Measurements from ENCODE around the gene FOXO6.

Gene FOXO6

GRCh38 chr1:41360786-41361494, at the start of gene FOXO6:
Gene FOXO6, plus strand, starts transcription at chr1:41361434.
- DNase-seq, result peak; percentile 98 to 100

GRCh38 chr1:41312991-41313645, 48.1 kb upstream of the FOXO6 start:
- no peak for DNase-seq

DNA sequence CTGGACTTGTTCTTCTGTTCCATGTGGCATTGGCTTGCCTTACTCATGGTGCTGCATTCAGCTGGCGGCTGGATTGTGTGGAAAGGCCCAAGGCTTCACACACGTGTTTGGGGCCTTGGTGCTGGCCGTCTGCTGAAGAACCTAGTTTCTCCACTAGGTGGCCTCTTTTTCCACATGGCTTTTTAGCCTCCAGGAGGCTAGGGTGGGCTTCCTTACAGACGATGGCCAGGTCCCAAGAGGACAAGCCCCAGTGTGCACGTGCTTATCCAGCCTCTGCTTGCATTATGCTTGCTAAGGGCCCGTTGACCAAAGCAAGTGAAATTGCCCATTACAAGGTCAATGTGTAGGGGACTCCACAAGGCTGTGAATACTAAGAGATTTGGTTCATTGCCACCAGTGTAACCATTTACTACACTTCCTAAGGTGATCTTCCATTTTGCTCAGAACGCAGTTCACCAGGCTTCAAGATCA, 47.5 kb upstream of the FOXO6 start:
- DNase-seq, result peak in 1 of 2 experiments; percentile 29

DNA sequence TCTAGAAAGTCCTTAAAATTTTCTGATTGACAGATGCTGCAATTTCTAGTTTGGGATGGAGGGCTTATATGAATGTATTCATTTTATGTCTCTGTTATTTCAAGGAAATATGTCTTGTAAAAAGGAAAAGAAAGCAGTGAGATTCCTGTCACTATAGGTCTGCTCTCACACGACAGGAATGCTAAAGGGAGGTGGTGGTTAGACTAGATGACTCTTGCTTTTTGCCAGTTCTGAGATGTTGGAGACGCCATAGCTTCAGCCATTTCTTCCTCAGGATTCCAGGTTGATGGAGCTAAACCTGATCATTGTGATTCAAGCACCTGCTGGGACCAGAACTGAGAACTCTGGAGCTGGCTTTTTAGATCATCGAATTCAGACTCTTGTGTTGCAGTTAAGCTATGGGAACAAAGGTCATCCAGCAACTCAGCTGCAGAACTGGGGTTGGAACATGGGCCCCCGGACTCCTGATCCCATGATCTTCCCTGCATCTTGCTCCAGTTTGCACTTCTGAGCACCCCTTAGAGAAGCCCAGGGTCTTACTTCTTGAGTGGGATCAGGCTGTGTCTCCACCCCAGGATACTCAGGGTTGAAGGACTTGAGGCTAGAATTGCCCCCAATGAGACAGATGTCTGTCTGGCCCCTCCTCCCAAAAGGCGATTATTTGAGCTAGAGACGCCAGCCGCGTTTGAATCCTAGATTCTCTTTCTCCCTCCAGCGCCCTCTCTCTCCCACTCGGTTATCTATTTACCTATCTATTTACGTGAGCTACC, 46.7 kb upstream of the FOXO6 start:
- no peak for DNase-seq

DNA sequence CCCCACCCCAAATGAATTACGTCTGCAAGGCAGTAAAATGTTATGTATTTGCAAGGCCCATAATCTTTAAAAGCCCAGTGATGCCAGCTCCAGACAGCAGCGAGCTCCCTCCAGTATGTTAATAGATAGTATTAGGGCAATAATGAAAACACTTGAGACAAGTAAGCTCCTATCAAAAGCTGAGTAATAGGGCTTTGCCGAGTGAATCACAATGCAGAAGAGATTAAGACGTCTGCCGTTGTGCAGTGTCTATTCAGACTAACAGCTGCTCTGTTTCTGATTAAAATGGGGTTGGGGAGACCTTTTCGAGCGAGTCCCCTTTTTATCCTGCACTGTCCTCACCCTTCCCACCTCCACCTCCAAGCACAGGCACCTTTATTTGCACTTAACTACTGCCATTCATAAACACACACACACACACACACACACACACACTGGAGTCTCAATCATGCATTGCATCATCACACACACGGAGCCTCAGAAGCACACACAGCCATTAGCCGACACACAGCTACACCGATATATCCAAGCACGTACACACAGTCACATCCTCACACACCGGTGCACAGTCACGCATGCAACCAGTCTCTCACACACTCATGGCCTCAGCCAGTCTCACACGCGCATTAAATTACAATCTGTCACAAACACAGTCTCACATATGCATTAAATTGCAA, 46.0 kb upstream of the FOXO6 start:
- no peak for DNase-seq

GRCh38 chr1:41315871-41316270, 45.4 kb upstream of the FOXO6 start:
- no peak for DNase-seq

GRCh38 chr1:41317361-41317760, 43.9 kb upstream of the FOXO6 start:
- DNase-seq, result no peak

DNA sequence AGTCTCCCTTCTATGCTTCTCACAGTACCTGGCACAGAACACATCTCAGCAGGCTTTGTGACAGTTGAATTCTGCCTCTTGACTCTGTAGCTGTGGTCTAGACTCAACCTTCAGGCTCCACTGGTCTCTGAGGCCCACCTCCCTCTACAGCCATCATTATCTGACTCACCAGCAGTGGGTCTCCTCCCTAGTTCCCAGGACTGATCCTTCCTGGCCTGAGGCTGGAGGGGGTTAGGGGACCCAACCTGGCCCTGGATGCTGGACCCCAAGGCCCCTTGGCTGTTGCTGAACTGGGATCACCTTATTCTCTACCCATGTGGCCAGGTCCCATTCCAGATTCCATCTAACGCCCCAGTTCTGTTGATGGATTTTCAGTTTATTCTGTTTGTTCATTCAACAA, 43.1 kb upstream of the FOXO6 start:
- no peak for DNase-seq

DNA sequence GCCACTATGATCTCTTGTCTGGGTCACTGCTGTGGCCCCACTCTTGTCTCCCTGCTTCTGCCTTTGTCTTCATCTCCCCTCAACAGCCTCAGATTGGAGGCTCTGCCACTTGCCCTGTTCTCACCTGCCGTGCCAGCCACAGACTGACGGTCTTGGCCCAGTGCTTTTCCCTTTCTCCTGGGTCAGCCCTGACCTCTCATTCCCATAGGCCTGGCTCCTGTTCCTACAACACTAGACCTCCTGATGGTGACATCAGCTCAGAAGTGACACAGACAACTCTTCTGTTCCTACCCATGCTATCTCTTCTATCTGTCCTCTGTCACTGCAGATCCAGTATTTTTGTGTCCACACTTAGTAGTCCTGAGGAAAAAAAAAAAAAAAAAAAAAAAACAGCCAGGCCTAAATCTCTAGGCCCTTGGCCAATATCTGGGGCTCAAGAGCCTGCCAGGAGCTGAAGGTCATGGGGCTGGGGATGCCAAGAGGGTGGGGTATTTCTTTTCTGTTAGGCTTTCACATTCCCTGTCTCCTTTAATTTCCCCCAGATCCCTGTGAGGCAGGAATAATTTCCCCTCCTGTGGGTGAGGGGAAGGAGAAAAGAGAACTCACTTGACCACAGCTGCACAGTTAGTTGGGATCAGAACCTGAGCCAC, 42.0 kb upstream of the FOXO6 start:
- DNase-seq, result peak in 1 of 2 experiments; percentile 54

- peak in 1 of 2 experiments; percentile 33 for DNase-seq
Observed at GRCh38 chr1:41319807-41320711, 41.2 kb upstream of the FOXO6 start.

DNA sequence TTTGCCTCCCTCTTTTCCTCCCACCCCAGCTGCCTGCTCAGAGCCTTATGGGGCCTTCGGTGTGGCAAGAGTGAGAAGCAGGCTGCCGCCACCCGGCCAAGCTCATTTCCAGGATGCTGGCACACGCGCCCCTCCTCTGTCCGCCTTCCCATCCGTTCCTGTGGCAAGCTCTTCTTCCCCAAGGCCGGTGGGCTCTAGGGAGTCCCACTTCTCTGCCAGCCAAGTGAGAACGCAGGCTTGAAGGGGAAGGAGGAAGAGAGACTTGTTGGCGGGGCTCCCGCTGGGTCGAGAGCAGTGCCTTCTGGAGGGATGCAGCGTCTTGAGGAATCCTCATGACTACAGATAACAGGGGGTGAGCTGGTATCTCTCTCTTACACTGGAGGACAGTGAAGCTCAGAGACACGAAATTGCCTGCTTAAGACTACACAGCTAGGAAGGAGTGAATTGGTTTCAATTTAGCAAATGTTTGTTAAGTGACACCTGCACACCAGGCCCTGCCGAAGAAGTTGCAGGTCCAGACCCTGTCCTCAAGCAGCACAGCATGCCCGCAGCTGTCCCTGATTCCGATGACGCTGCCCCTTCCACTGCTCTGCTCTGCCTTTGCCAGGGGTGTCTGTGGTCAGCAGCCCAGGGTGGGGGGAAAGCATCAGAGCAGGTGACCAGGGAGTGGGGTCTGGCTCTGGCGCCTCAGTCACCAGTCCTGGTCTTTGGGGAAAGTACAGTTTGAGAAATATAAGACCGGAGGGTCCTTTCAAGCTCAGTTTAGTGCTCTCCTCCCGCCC, 40.1 kb upstream of the FOXO6 start:
- DNase-seq, result no peak

- no peak for DNase-seq
Observed at GRCh38 chr1:41322101-41322661, 39.1 kb upstream of the FOXO6 start.

DNA sequence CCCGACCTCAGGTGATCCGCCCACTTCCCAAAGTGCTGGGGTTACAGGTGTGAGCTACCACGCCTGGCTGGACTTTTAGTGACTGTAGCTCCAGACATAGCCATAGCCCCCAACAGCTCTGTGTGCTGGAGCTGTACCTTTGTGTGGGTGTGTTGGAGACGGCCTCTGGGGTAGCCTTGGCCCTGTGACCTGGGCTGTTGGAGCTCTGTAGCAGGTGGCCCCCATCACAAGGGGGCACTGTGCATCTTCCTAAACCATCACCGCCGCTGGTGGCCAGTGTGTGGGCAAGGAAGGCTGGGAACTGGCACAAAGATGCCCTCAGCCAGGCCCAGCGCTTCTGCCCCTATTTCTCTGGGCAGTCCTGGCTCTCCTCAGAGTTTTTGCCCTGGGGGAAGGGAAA, 38.4 kb upstream of the FOXO6 start:
- peak in 1 of 2 experiments; percentile 66 for DNase-seq

DNA sequence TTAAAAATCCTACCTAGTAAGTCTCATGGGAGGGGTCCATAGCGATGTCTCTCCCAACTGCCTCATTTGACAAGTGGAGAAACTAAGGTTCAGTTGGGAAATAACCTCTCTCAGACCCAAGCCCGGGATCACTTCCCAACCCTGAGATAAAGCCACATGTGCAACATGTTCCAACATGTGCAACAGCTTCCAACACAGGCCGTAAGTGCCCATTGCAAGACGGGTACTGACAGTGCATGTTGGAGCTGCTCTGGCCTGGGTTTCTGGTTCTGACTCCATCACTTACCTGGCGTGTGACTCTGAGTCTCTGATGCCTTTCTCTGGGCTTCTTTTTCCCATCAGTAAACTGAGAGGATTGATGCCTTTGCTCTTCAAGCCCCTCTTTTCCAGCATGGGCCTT, 38.0 kb upstream of the FOXO6 start:
- DNase-seq, result no peak

DNA sequence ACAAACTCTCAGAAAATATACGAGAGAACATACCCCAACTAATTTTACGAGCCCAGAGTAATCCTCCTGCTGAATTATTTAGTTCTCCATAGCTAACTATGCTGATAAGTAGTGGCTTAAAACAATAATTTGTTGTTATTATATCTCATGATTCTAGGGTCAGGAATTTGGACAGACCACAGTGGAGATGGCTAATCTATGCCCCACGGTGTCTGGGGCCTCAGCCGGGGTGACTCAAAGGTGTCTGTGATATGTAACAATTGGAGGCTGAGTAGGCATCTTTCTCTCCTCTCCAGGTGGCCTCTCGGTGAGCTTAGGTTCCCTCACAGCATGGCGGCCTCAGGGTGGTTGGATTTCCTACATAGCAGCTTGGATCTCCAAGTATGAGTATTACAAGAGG, 35.4 kb upstream of the FOXO6 start:
- no peak for DNase-seq

DNA sequence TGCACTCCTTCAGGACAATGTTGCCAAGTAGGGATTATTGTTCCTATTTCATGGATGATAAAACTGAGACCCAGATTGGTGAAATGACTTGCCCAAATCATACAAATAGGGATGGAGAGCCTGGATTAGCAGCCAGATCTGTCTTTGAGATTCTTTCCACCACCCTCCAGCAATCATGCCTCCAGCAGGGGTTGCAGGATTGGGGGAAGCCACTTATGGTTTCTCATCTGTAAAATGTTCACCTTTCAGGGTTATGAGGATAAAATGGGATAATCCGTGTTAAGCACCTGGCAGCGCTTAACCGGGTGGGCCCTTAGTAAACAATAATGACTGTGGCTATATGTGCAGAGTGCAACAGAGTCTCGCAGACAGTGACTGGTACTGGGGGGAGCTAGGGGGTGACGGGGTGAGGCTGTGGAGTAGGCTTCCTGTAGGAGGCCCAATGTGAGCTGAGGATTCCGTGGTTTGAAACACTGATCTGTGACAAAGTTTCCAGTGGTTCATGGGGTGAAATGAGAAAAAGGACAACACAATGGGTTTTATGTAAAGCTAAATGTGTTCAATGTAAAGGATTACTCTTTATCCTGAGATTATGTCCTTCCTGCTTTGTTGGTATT, 33.7 kb upstream of the FOXO6 start:
- no peak for DNase-seq

DNA sequence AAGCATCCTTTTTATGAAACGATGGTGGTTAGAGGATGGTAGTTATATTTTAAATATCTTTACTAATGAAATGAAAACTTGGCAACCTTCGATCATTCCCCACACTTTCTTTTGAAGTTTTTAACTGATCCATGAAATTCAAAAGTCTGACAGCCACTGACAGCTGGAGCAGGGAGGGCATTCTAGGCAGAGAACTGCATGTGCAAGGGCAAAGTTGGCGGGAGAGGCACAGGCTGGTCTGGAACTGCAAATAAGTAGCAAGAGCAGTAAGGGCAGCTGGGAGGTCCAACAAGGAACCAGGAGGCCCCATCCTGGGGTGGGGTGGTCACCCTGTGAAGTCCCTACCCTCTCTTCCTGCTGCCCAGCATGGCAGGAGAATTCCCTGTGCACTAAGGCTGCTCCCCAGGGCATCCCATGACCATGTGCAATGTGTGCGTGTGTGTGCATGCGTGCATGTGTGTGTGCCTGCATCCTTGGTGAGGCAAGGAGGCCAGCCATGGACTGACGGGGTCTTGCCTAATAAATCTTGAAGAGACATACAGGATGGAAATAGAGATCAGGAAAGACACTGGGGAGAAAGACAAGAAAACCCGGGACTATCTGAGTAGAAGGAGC, 33.1 kb upstream of the FOXO6 start:
- peak in 1 of 2 experiments; percentile 53 for DNase-seq

DNA sequence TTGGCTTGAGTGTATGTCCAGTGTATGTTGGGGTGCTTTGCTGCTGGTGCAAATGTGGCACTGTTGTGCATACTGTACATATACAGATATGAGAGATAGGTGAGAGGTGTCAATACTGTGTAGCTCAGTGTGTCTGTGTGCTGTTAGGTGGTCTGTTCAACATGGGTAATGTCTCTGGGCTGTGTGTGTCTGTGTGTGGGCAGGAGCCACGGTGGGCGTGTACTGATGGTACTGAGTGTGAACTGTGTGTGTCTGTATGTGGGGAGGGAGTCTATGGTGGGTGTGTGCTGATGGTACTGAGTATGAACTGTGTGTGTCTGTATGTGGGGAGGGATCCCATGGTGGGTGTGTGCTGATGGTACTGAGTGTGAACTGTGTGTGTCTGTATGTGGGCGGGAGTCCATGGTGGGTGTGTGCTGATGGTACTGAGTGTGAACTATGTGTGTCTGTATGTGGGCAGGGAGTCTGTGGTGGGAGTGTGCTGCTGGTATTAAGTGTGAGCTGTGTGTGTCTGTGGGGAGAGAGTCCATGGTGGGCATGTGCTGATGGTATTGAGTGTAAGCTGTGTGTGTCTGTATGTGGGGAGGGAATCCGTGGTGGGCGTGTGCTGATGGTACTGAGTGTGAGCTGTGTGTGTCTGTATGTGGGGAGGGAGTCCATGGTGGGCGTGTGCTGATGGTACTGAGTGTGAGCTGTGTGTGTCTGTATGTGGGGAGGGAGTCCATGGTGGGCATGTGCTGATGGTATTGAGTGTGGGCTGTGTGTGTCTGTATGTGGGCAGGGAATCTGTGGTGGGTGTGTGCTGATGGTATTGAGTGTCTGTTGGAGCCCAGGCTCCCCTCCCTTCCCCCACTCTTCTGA, 32.2 kb upstream of the FOXO6 start:
- no peak for DNase-seq

Measured in NCI-H446 (cell line).